ENCODE data around the gene KISS1.

GRCh38 chr1:204219971-204220616 lies 23.8 kb upstream of the KISS1 start:
- no peak for TF ChIP-seq CTCF (IDR thresholded peaks at IDR 0.05 in 8 of 11, conservative IDR thresholded peaks at IDR 0.05 in 3 of 11)
- TF ChIP-seq POLR2AphosphoS5 (IDR thresholded peaks at IDR 0.05), result no peak
